GM23338 (cell line): ENCODE data around the gene MAPRE2.
"Not testable (repeated sequence)": the region's sequence is repeated elsewhere in the genome, so short reads cannot be mapped to it uniquely, and the experiment has no call there.

Experiments
- CREB1 ChIP-seq: fragments of 250-450 bp; sonication (Bioruptor Pico); IDR thresholded peaks from 2 replicates; pipeline ENCODE4 v1.5.0; 2020; ENCODE audit warnings: low read depth, mild to moderate bottlenecking, moderate library complexity
- CTCF ChIP-seq, 2 experiments: fragments of 200-600 bp in 1 of 2; sonication (generic) in 1 of 2; conservative IDR thresholded peaks; 2 replicates each; pipeline versions ENCODE4 v1.5.1 to v1.6.1; 2016 to 2017; ENCODE audit warnings: antibody characterized with exemption in 2 of 2, low read depth in 2 of 2, mild to moderate bottlenecking in 2 of 2, moderate library complexity in 1 of 2
- ETS1 ChIP-seq: IDR thresholded peaks from 2 replicates; pipeline ENCODE4 v1.6.1; 2016; ENCODE audit warnings: antibody characterized with exemption
- EZH2 ChIP-seq: fragments of 200-600 bp; sonication (generic); IDR thresholded peaks from one replicate; pipeline ENCODE4 v1.8.0; 2017; ENCODE audit warnings: antibody characterized with exemption, mild to moderate bottlenecking, low read depth; ENCODE audit not compliant: unreplicated experiment
- EZH2phosphoT487 ChIP-seq: fragments of 200-600 bp; sonication (generic); IDR thresholded peaks from one replicate; pipeline ENCODE4 v1.8.1; 2018; ENCODE audit warnings: antibody characterized with exemption; ENCODE audit not compliant: unreplicated experiment
- JUNB ChIP-seq: IDR thresholded peaks from one replicate; pipeline ENCODE4 v1.6.1; 2016; ENCODE audit warnings: antibody characterized with exemption; ENCODE audit not compliant: unreplicated experiment
- NANOG ChIP-seq: IDR thresholded peaks from 2 replicates; pipeline ENCODE4 v1.6.1; 2016; ENCODE audit warnings: antibody characterized with exemption, borderline replicate concordance
- POLR2AphosphoS5 ChIP-seq: IDR thresholded peaks from 2 replicates; pipeline ENCODE4 v1.6.1; 2016; ENCODE audit warnings: antibody characterized with exemption, low read depth
- REST ChIP-seq: IDR thresholded peaks from one replicate; pipeline ENCODE4 v1.6.1; 2018; ENCODE audit warnings: antibody characterized with exemption; ENCODE audit not compliant: unreplicated experiment
- STAT1 ChIP-seq: IDR thresholded peaks from one replicate; pipeline ENCODE4 v1.6.1; 2016; ENCODE audit warnings: antibody characterized with exemption; ENCODE audit not compliant: unreplicated experiment
- ZNF114 ChIP-seq: fragments of 250-450 bp; sonication (Bioruptor Pico); IDR thresholded peaks from 2 replicates; pipeline ENCODE4 v1.5.0; 2020; ENCODE audit warnings: mild to moderate bottlenecking, moderate library complexity
- ZNF462 ChIP-seq: fragments of 250-450 bp; sonication (Bioruptor Pico); IDR thresholded peaks from 2 replicates; pipeline ENCODE4 v1.5.0; 2020; ENCODE audit warnings: mild to moderate bottlenecking, moderate library complexity

- TF ChIP-seq EZH2; CTCF (conservative IDR thresholded peaks at IDR 0.05; ENCODE audit: low read depth in 2 of 2); POLR2AphosphoS5; EZH2phosphoT487; CREB1 (CRISPR knock-in tag); REST; NANOG; ZNF114 (CRISPR knock-in tag); ETS1; JUNB; ZNF462; STAT1: not testable (repeated sequence)
Observed at GRCh38 chr18:35150195-35150594, 109.0 kb downstream of the MAPRE2 start.
